Measurements from ENCODE around the gene DLX6.

Gene DLX6

GRCh38 chr7:97001656-97002554 lies 3.4 kb upstream of the DLX6 start:
- DNase-seq (ENCODE audit: low spot score in 2 of 2) (no peak), ATAC-seq (ENCODE audit: low read depth) (no peak)
- Mint-ChIP-seq H3K27ac (no peak overlapping the region), H3K9me3 (no peaks in the 10 kb centered on the region), H3K4me1 (peaks cover 4% of the 10 kb centered on the region), H3K36me3 (no peaks in the 10 kb centered on the region), H3K4me3 (no peak overlapping the region), H3K27me3 (peaks cover 35% of the 10 kb centered on the region)

GRCh38 chr7:97002555-97003261 lies 2.6 kb upstream of the DLX6 start:
- Mint-ChIP-seq H3K27ac (no peak overlapping the region), H3K4me1 (peaks cover 4% of the 10 kb centered on the region)

GRCh38 chr7:97003262-97004246 lies 1.8 kb upstream of the DLX6 start:
- Mint-ChIP-seq H3K4me1 (peaks cover 4% of the 10 kb centered on the region), H3K27me3 (peaks cover 36% of the 10 kb centered on the region), H3K27ac (no peak overlapping the region), H3K36me3 (no peaks in the 10 kb centered on the region), H3K9me3 (no peaks in the 10 kb centered on the region), H3K4me3 (no peak overlapping the region)
- DNase-seq (ENCODE audit: low spot score in 2 of 2) (no peak), ATAC-seq (ENCODE audit: low read depth) (no peak)

More at GRCh38 chr7:97002555-97003261, 2.6 kb upstream of the DLX6 start:
- DNase-seq (ENCODE audit: low spot score in 2 of 2) (no peak), ATAC-seq (ENCODE audit: low read depth) (no peak)
- peaks cover 40% of the 10 kb centered on the region for H3K27me3 Mint-ChIP-seq
- no peaks in the 10 kb centered on the region for H3K9me3 Mint-ChIP-seq
- no peaks in the 10 kb centered on the region for H3K36me3 Mint-ChIP-seq
- no peak overlapping the region for H3K4me3 Mint-ChIP-seq

- DNase-seq (ENCODE audit: low spot score in 2 of 2): no peak
- no peaks in the 10 kb centered on the region for H3K9me3 Mint-ChIP-seq
- H3K27me3 Mint-ChIP-seq: peaks cover 31% of the 10 kb centered on the region
- peaks cover 4% of the 10 kb centered on the region for H3K4me1 Mint-ChIP-seq
- ATAC-seq (ENCODE audit: low read depth): no peak
- no peaks in the 10 kb centered on the region for H3K36me3 Mint-ChIP-seq
- H3K27ac Mint-ChIP-seq: no peak overlapping the region
- H3K4me3 Mint-ChIP-seq: peak overlapping the region; percentile 51
These were observed 838 bp upstream of the DLX6 start for GRCh38 chr7:97004247-97005182.

- Mint-ChIP-seq H3K4me3 (peak overlapping the region; percentile 77), H3K9me3 (no peaks in the 10 kb centered on the region), H3K27ac (no peak overlapping the region), H3K36me3 (no peaks in the 10 kb centered on the region), H3K4me1 (peaks cover 4% of the 10 kb centered on the region), H3K27me3 (peaks cover 25% of the 10 kb centered on the region)
- ATAC-seq (ENCODE audit: low read depth): peak; percentile 53
- no peak for DNase-seq (ENCODE audit: low spot score in 2 of 2)
These were observed 882 bp downstream of the DLX6 start for GRCh38 chr7:97006055-97006815.

- Mint-ChIP-seq H3K4me1 (peaks cover 4% of the 10 kb centered on the region), H3K36me3 (no peaks in the 10 kb centered on the region), H3K4me3 (peak overlapping the region; percentile 77), H3K27ac (no peak overlapping the region), H3K9me3 (no peaks in the 10 kb centered on the region), H3K27me3 (peaks cover 30% of the 10 kb centered on the region)
- ATAC-seq (ENCODE audit: low read depth): no peak
- DNase-seq (ENCODE audit: low spot score in 2 of 2): no peak
These were observed 1.6 kb downstream of the DLX6 start for GRCh38 chr7:97006816-97007582.

- no peaks in the 10 kb centered on the region for H3K36me3 Mint-ChIP-seq
- peaks cover 4% of the 10 kb centered on the region for H3K4me1 Mint-ChIP-seq
- ATAC-seq (ENCODE audit: low read depth) (no peak), DNase-seq (ENCODE audit: low spot score in 2 of 2) (no peak)
- H3K27ac Mint-ChIP-seq: no peak overlapping the region
- H3K27me3 Mint-ChIP-seq: peaks cover 30% of the 10 kb centered on the region
- peak overlapping the region; percentile 19 for H3K4me3 Mint-ChIP-seq
- no peaks in the 10 kb centered on the region for H3K9me3 Mint-ChIP-seq
These were observed 2.2 kb downstream of the DLX6 start for GRCh38 chr7:97007583-97007861.

- Mint-ChIP-seq H3K4me1 (peaks cover 4% of the 10 kb centered on the region), H3K27me3 (peaks cover 24% of the 10 kb centered on the region), H3K9me3 (no peaks in the 10 kb centered on the region), H3K36me3 (no peaks in the 10 kb centered on the region), H3K27ac (no peak overlapping the region), H3K4me3 (no peak overlapping the region)
- ATAC-seq (ENCODE audit: low read depth): no peak
- no peak for DNase-seq (ENCODE audit: low spot score in 2 of 2)
These were observed 3.0 kb downstream of the DLX6 start for GRCh38 chr7:97008275-97008917.

- DNase-seq (ENCODE audit: low spot score in 2 of 2) (no peak), ATAC-seq (ENCODE audit: low read depth) (no peak)
- Mint-ChIP-seq H3K4me1 (peaks cover 2% of the 10 kb centered on the region), H3K4me3 (no peak overlapping the region), H3K27ac (no peak overlapping the region), H3K27me3 (peaks cover 30% of the 10 kb centered on the region), H3K9me3 (no peaks in the 10 kb centered on the region), H3K36me3 (no peaks in the 10 kb centered on the region)
These were observed 4.7 kb downstream of the DLX6 start for GRCh38 chr7:97009753-97010732.

- DNase-seq (ENCODE audit: low spot score in 2 of 2) (no peak), ATAC-seq (ENCODE audit: low read depth) (no peak)
- H3K27ac Mint-ChIP-seq: no peak overlapping the region
- H3K4me1 Mint-ChIP-seq: peaks cover 2% of the 10 kb centered on the region
- no peak overlapping the region for H3K4me3 Mint-ChIP-seq
- no peaks in the 10 kb centered on the region for H3K36me3 Mint-ChIP-seq
- no peaks in the 10 kb centered on the region for H3K9me3 Mint-ChIP-seq
- H3K27me3 Mint-ChIP-seq: peaks cover 39% of the 10 kb centered on the region
These were observed 5.8 kb downstream of the DLX6 start for GRCh38 chr7:97011104-97011503.
